SK-N-SH treated with all-trans-retinoic acid at 6 μM for 48 hours (cell line): ENCODE measurements around the gene HLA-G.

ENCODE experiments used
- ATAC-seq: fragments of 200-7000 bp; cut with Tn5 transposase; 3 replicates; pipeline ENCODE4 v1.9.1; 2020; ENCODE audit warnings: mild to moderate bottlenecking, moderate library complexity
- ARNTL ChIP-seq: fragments of 450-650 bp; formaldehyde crosslinking; IDR thresholded peaks from 2 replicates; pipeline ENCODE4 v1.5.0; 2020; ENCODE audit warnings: low read depth, mild to moderate bottlenecking, moderate library complexity, borderline replicate concordance
- BACH2 ChIP-seq: fragments of 250-450 bp; sonication (Bioruptor Pico); IDR thresholded peaks from 2 replicates; pipeline ENCODE4 v1.9.0; 2021; ENCODE audit warnings: mild to moderate bottlenecking, borderline replicate concordance
- CSDC2 ChIP-seq: fragments of 250-450 bp; sonication (Bioruptor Pico); IDR thresholded peaks from 2 replicates; pipeline ENCODE4 v1.5.0; 2020; ENCODE audit warnings: mild to moderate bottlenecking, moderate library complexity
- CSRNP3 ChIP-seq: fragments of 250-450 bp; sonication (Bioruptor Pico); IDR thresholded peaks from 2 replicates; pipeline ENCODE4 v1.5.1; 2021; ENCODE audit warnings: mild to moderate bottlenecking, moderate library complexity
- ESRRG ChIP-seq: fragments of 250-450 bp; sonication (Bioruptor Pico); IDR thresholded peaks from 2 replicates; pipeline ENCODE4 v1.6.1; 2021; ENCODE audit warnings: mild to moderate bottlenecking
- GLIS3 ChIP-seq: fragments of 250-450 bp; sonication (Bioruptor Pico); IDR thresholded peaks from 2 replicates; pipeline ENCODE4 v1.5.0; 2020; ENCODE audit warnings: mild to moderate bottlenecking, moderate library complexity
- ISL1 ChIP-seq: fragments of 250-450 bp; sonication (Bioruptor Pico); IDR thresholded peaks from 2 replicates; pipeline ENCODE4 v2.1.2; 2022; ENCODE audit warnings: mild to moderate bottlenecking, moderate library complexity
- OSR1 ChIP-seq: fragments of 250-450 bp; sonication (Bioruptor Pico); IDR thresholded peaks from 2 replicates; pipeline ENCODE4 v1.8.0; 2022; ENCODE audit warnings: moderate library complexity, mild to moderate bottlenecking, inconsistent platforms
- PPARA ChIP-seq: fragments of 250-450 bp; sonication (Bioruptor Pico); IDR thresholded peaks from 2 replicates; pipeline ENCODE4 v1.5.0; 2020; ENCODE audit warnings: mild to moderate bottlenecking, borderline replicate concordance
- RARB ChIP-seq: fragments of 250-450 bp; sonication (Bioruptor Pico); IDR thresholded peaks from 2 replicates; pipeline ENCODE4 v1.8.0; 2021; ENCODE audit warnings: mild to moderate bottlenecking, moderate library complexity
- SNAI2 ChIP-seq: fragments of 250-450 bp; sonication (Bioruptor Pico); IDR thresholded peaks from 2 replicates; pipeline ENCODE4 v1.5.0; 2020; ENCODE audit warnings: mild to moderate bottlenecking, moderate library complexity
- TOX ChIP-seq: fragments of 250-450 bp; sonication (Bioruptor Pico); IDR thresholded peaks from 2 replicates; pipeline ENCODE4 v1.8.0; 2021; ENCODE audit warnings: mild to moderate bottlenecking, moderate library complexity, borderline replicate concordance
- TSHZ2 ChIP-seq: fragments of 250-450 bp; sonication (Bioruptor Pico); IDR thresholded peaks from 2 replicates; pipeline ENCODE4 v1.5.0; 2020; ENCODE audit warnings: mild to moderate bottlenecking, moderate library complexity
- ZC3H10 ChIP-seq: fragments of 250-450 bp; sonication (Bioruptor Pico); IDR thresholded peaks from 2 replicates; pipeline ENCODE4 v1.5.1; 2021; ENCODE audit warnings: mild to moderate bottlenecking, moderate library complexity
- ZFP3 ChIP-seq: fragments of 250-450 bp; sonication (Bioruptor Pico); IDR thresholded peaks from 2 replicates; pipeline ENCODE4 v1.5.0; 2020; ENCODE audit warnings: mild to moderate bottlenecking, moderate library complexity
- ZFP30 ChIP-seq: fragments of 450-650 bp; formaldehyde crosslinking; IDR thresholded peaks from 2 replicates; pipeline ENCODE4 v1.5.0; 2022; ENCODE audit warnings: mild to moderate bottlenecking, moderate library complexity
- ZNF565 ChIP-seq: fragments of 450-650 bp; formaldehyde crosslinking; conservative IDR thresholded peaks from 2 replicates; pipeline ENCODE4 v1.5.0; 2020; ENCODE audit warnings: low read depth, mild to moderate bottlenecking, moderate library complexity
- ZNF70 ChIP-seq: fragments of 450-650 bp; formaldehyde crosslinking; IDR thresholded peaks from 2 replicates; pipeline ENCODE4 v1.5.0; 2020; ENCODE audit warnings: mild to moderate bottlenecking, moderate library complexity
- TF ChIP-seq, protein P1 (sequence below): fragments of 250-450 bp; sonication (Bioruptor Pico); IDR thresholded peaks from 2 replicates; pipeline ENCODE4 v1.8.0; 2021; ENCODE audit warnings: low read depth, mild to moderate bottlenecking, moderate library complexity, borderline replicate concordance
- TF ChIP-seq, protein P2 (sequence below): fragments of 250-450 bp; sonication (Bioruptor Pico); IDR thresholded peaks from 2 replicates; pipeline ENCODE4 v1.8.0; 2020; ENCODE audit warnings: mild to moderate bottlenecking, moderate library complexity, borderline replicate concordance
- TF ChIP-seq, protein P3 (sequence below): fragments of 250-450 bp; sonication (Bioruptor Pico); IDR thresholded peaks from 2 replicates; pipeline ENCODE4 v1.5.1; 2020; ENCODE audit warnings: low read depth, mild to moderate bottlenecking, moderate library complexity

Gene HLA-G

DNA sequence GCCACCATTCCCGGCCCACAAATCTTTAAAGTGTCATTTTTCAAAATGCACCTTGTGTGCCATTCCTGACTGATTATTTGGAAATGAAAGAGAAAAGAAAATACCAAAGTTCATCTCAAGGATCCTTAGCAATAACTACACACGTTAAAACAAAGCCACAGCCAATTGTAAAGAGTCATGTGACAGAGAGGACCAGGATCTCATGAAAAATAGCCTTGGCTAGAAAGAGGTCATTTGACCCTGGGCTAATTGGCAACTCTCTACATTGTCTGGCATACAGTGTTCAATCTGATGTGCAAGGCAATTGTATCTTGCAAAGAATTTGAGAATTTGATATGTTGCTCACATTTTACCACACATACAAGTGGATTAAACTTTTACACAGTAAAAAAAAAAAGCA lies 31.6 kb upstream of the HLA-G start:
- TF ChIP-seq, protein P1, sequence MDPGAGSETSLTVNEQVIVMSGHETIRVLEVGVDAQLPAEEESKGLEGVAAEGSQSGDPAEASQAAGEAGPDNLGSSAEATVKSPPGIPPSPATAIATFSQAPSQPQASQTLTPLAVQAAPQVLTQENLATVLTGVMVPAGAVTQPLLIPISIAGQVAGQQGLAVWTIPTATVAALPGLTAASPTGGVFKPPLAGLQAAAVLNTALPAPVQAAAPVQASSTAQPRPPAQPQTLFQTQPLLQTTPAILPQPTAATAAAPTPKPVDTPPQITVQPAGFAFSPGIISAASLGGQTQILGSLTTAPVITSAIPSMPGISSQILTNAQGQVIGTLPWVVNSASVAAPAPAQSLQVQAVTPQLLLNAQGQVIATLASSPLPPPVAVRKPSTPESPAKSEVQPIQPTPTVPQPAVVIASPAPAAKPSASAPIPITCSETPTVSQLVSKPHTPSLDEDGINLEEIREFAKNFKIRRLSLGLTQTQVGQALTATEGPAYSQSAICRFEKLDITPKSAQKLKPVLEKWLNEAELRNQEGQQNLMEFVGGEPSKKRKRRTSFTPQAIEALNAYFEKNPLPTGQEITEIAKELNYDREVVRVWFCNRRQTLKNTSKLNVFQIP (CRISPR knock-in tag), result no peak
- TF ChIP-seq CSRNP3 (CRISPR knock-in tag) (no peak), PPARA (CRISPR knock-in tag) (no peak), BACH2 (no peak), ZFP3 (no peak), SNAI2 (CRISPR knock-in tag) (no peak), ZFP30 (CRISPR knock-in tag) (no peak), RARB (no peak), CSDC2 (CRISPR knock-in tag) (no peak), ZC3H10 (CRISPR knock-in tag) (no peak), OSR1 (no peak), ISL1 (CRISPR knock-in tag) (no peak), TSHZ2 (CRISPR knock-in tag) (no peak), ZNF565 (CRISPR knock-in tag) (no peak), TOX (CRISPR knock-in tag) (no peak), ESRRG (CRISPR knock-in tag) (no peak), ARNTL (CRISPR knock-in tag) (no peak), GLIS3 (no peak)
- TF ChIP-seq, protein P2, sequence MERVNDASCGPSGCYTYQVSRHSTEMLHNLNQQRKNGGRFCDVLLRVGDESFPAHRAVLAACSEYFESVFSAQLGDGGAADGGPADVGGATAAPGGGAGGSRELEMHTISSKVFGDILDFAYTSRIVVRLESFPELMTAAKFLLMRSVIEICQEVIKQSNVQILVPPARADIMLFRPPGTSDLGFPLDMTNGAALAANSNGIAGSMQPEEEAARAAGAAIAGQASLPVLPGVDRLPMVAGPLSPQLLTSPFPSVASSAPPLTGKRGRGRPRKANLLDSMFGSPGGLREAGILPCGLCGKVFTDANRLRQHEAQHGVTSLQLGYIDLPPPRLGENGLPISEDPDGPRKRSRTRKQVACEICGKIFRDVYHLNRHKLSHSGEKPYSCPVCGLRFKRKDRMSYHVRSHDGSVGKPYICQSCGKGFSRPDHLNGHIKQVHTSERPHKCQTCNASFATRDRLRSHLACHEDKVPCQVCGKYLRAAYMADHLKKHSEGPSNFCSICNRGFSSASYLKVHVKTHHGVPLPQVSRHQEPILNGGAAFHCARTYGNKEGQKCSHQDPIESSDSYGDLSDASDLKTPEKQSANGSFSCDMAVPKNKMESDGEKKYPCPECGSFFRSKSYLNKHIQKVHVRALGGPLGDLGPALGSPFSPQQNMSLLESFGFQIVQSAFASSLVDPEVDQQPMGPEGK (CRISPR knock-in tag), result no peak
- TF ChIP-seq, protein P3, sequence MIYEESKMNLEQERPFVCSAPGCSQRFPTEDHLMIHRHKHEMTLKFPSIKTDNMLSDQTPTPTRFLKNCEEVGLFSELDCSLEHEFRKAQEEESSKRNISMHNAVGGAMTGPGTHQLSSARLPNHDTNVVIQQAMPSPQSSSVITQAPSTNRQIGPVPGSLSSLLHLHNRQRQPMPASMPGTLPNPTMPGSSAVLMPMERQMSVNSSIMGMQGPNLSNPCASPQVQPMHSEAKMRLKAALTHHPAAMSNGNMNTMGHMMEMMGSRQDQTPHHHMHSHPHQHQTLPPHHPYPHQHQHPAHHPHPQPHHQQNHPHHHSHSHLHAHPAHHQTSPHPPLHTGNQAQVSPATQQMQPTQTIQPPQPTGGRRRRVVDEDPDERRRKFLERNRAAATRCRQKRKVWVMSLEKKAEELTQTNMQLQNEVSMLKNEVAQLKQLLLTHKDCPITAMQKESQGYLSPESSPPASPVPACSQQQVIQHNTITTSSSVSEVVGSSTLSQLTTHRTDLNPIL (CRISPR knock-in tag), result no peak
- ATAC-seq, result no peak

DNA sequence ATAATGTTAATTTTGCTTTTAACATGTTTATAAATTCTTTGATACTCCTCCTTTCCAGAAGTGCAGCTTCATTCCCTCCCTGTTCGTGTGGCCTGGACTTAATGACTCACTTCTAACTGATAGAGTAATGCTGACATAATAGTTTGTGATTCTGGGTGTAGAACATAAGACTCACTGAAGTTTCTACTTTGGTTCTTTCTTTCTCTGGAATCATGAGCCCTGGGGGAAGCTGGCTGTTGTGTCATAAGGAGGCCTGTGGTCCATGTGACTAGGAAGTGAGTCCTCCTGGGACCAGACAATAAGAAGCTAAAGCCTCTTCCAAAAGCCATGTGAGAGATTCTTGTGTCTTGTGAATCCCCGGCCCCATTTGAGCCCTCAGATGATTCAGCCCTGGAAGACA lies 30.5 kb upstream of the HLA-G start:
- ATAC-seq, result no peak
- TF ChIP-seq ZNF70 (CRISPR knock-in tag) (no peak), CSRNP3 (CRISPR knock-in tag) (no peak), OSR1 (no peak), ZNF565 (CRISPR knock-in tag) (no peak), CSDC2 (CRISPR knock-in tag) (no peak), PPARA (CRISPR knock-in tag) (no peak), ARNTL (CRISPR knock-in tag) (no peak), ESRRG (CRISPR knock-in tag) (no peak), RARB (no peak)
- TF ChIP-seq, protein P3 (CRISPR knock-in tag), result no peak
- TF ChIP-seq, protein P1 (CRISPR knock-in tag), result no peak
- TF ChIP-seq, all 23 proteins: peak for 0
